Activated naive CD4-positive, alpha-beta T cell treated with anti-CD3 and anti-CD28 coated beads for 36 hours (primary cell): Measurements from ENCODE around the gene GSTO2. TPM values are rescaled to one million over a fixed set of nuclear protein-coding genes. Genes with fewer than 3 reads are reported as not detected.

Experiments used
- CTCF ChIA-PET: fragments of 350-600 bp; sonication (Branson Sonifier 250); formaldehyde crosslinking; loops from one replicate; lab custom pipeline; 2021; ENCODE audit warnings: antibody characterized with exemption; lab: Charles Lee
- DNase-seq: peaks from one replicate; pipeline ENCODE4 v3.0.0-alpha.2; 2020
- H3K27ac Mint-ChIP-seq: one replicate; pipeline ENCODE4 v1.8.0; 2021; ENCODE audit warnings: mild to moderate bottlenecking, mixed read lengths
- H3K27me3 Mint-ChIP-seq: one replicate; pipeline ENCODE4 v1.8.0; 2021; ENCODE audit warnings: low read depth, mixed read lengths
- H3K36me3 Mint-ChIP-seq: one replicate; pipeline ENCODE4 v1.8.0; 2021; ENCODE audit warnings: low read depth, mixed read lengths
- H3K4me1 Mint-ChIP-seq: one replicate; pipeline ENCODE4 v1.8.0; 2021; ENCODE audit warnings: low read depth, mixed read lengths
- H3K4me3 Mint-ChIP-seq: one replicate; pipeline ENCODE4 v1.8.0; 2021; ENCODE audit warnings: mild to moderate bottlenecking, moderate library complexity, mixed read lengths
- H3K9me3 Mint-ChIP-seq: one replicate; pipeline ENCODE4 v1.8.0; 2021; ENCODE audit warnings: mixed read lengths
- intact Hi-C: fragments of 100-400 bp; cut with micrococcal nuclease; formaldehyde crosslinking; loops from one replicate; pipeline ENCODE4 v1.15.1; 2023
- total RNA-seq, 2 experiments: library from RNA; stranded (reverse); gene quantifications; one replicate each; pipeline ENCODE4 v1.2.3, GENCODE V29; 2021

GSTO2 gene
- total RNA-seq, 2 experiments from 2014 or later, result 3.0 to 3.6 TPM

GRCh38 chr10:104273286-104273685 lies 4.3 kb downstream of the GSTO2 start:
- CTCF ChIA-PET, result interaction anchor here (0.6 to 8.9 kb wide), 18 partner anchors 8 to 269 kb away, joined by 3 to 195 read pairs (median 8); partner anchors contain the start of genes CFAP43, CFAP58 and GSTO1
- peaks cover 6% of the 10 kb centered on the region for H3K36me3 Mint-ChIP-seq
- intact Hi-C loops, result no loop called here
- no peak overlapping the region for H3K4me3 Mint-ChIP-seq
- peaks cover 9% of the 10 kb centered on the region for H3K4me1 Mint-ChIP-seq
- peaks cover 9% of the 10 kb centered on the region for H3K27me3 Mint-ChIP-seq
- H3K27ac Mint-ChIP-seq, result no peak overlapping the region
- no peaks in the 10 kb centered on the region for H3K9me3 Mint-ChIP-seq
- no peak for DNase-seq

GRCh38 chr10:104273899-104274575 lies 5.1 kb downstream of the GSTO2 start:
- Mint-ChIP-seq H3K9me3 (no peaks in the 10 kb centered on the region), H3K4me3 (peak overlapping the region; percentile 65), H3K4me1 (peaks cover 9% of the 10 kb centered on the region), H3K27me3 (peaks cover 9% of the 10 kb centered on the region), H3K36me3 (no peaks in the 10 kb centered on the region), H3K27ac (no peak overlapping the region)
- no peak for DNase-seq
- intact Hi-C loops, result loop anchor here (1.0 kb wide), 1 partner anchor 76 kb away; no protein-coding TSS in a partner anchor
- CTCF ChIA-PET, result interaction anchor here (0.6 to 8.9 kb wide), 38 partner anchors 9 to 560 kb away, joined by 3 to 195 read pairs (median 5); partner anchors contain the start of genes CFAP43, CFAP58, GSTO1 and ITPRIP

- Mint-ChIP-seq H3K27me3 (peaks cover 9% of the 10 kb centered on the region), H3K4me3 (peak overlapping the region; percentile 65), H3K36me3 (no peaks in the 10 kb centered on the region), H3K27ac (no peak overlapping the region), H3K4me1 (peaks cover 6% of the 10 kb centered on the region), H3K9me3 (no peaks in the 10 kb centered on the region)
- CTCF ChIA-PET, result interaction anchor here (0.6 to 8.9 kb wide), 43 partner anchors 10 to 561 kb away, joined by 3 to 195 read pairs (median 4); partner anchors contain the start of genes CFAP43, CFAP58, GSTO1 and ITPRIP
- DNase-seq, result peak; percentile 63
- intact Hi-C loops, result loop anchor here (1.0 kb wide), 1 partner anchor 75 kb away; no protein-coding TSS in a partner anchor
Measured at GRCh38 chr10:104274762-104275721, 6.1 kb downstream of the GSTO2 start.

- H3K4me3 Mint-ChIP-seq, result no peak overlapping the region
- no peaks in the 10 kb centered on the region for H3K36me3 Mint-ChIP-seq
- no peak for DNase-seq
- H3K4me1 Mint-ChIP-seq, result peaks cover 6% of the 10 kb centered on the region
- no peak overlapping the region for H3K27ac Mint-ChIP-seq
- CTCF ChIA-PET, result interaction anchor here (0.8 to 8.9 kb wide), 12 partner anchors 14 to 391 kb away, joined by 3 to 195 read pairs (median 26); partner anchors contain the start of genes CFAP58 and GSTO1
- peaks cover 9% of the 10 kb centered on the region for H3K27me3 Mint-ChIP-seq
- intact Hi-C loops, result no loop called here
- H3K9me3 Mint-ChIP-seq, result no peaks in the 10 kb centered on the region
Measured at GRCh38 chr10:104276192-104276591, 7.2 kb downstream of the GSTO2 start.

GRCh38 chr10:104277785-104278184 lies 8.8 kb downstream of the GSTO2 start:
- no peak for DNase-seq
- H3K4me3 Mint-ChIP-seq, result no peak overlapping the region
- peaks cover 6% of the 10 kb centered on the region for H3K4me1 Mint-ChIP-seq
- H3K27ac Mint-ChIP-seq, result no peak overlapping the region
- intact Hi-C loops, result no loop called here
- no peaks in the 10 kb centered on the region for H3K36me3 Mint-ChIP-seq
- peaks cover 9% of the 10 kb centered on the region for H3K27me3 Mint-ChIP-seq
- CTCF ChIA-PET, result interaction anchor here (0.6 to 8.9 kb wide), 3 partner anchors 12 to 90 kb away, joined by 3 to 195 read pairs (median 84); no protein-coding TSS in a partner anchor
- no peaks in the 10 kb centered on the region for H3K9me3 Mint-ChIP-seq

- Mint-ChIP-seq H3K36me3 (no peaks in the 10 kb centered on the region), H3K4me3 (no peak overlapping the region), H3K4me1 (peaks cover 2% of the 10 kb centered on the region), H3K9me3 (no peaks in the 10 kb centered on the region), H3K27me3 (peaks cover 9% of the 10 kb centered on the region), H3K27ac (no peak overlapping the region)
- intact Hi-C loops, result no loop called here
- no peak for DNase-seq
- CTCF ChIA-PET, result interaction anchor here (1.5 to 8.9 kb wide), 3 partner anchors 10 to 74 kb away, joined by 5 to 195 read pairs (median 84); partner anchors contain the start of gene CFAP58
Measured at GRCh38 chr10:104279550-104280259, 10.7 kb downstream of the GSTO2 start.

GRCh38 chr10:104281694-104282093 lies 12.7 kb downstream of the GSTO2 start:
- CTCF ChIA-PET, result interaction anchor here (1.7 to 8.9 kb wide), 3 partner anchors 8 to 69 kb away, joined by 4 to 195 read pairs (median 84); no protein-coding TSS in a partner anchor
- H3K4me1 Mint-ChIP-seq, result no peaks in the 10 kb centered on the region
- H3K27ac Mint-ChIP-seq, result no peak overlapping the region
- H3K36me3 Mint-ChIP-seq, result no peaks in the 10 kb centered on the region
- no peak for DNase-seq
- H3K27me3 Mint-ChIP-seq, result no peaks in the 10 kb centered on the region
- H3K9me3 Mint-ChIP-seq, result no peaks in the 10 kb centered on the region
- intact Hi-C loops, result no loop called here
- H3K4me3 Mint-ChIP-seq, result no peak overlapping the region

- no peaks in the 10 kb centered on the region for H3K9me3 Mint-ChIP-seq
- CTCF ChIA-PET, result interaction anchor here (0.5 to 14.9 kb wide), 3 partner anchors 8 to 661 kb away, joined by 3 to 195 read pairs (median 9); no protein-coding TSS in a partner anchor
- no peak overlapping the region for H3K27ac Mint-ChIP-seq
Measured at GRCh38 chr10:104284846-104285245, 15.9 kb downstream of the GSTO2 start.

GRCh38 chr10:104286939-104287338 lies 18.0 kb downstream of the GSTO2 start:
- Mint-ChIP-seq H3K27ac (no peak overlapping the region), H3K4me1 (peaks cover 6% of the 10 kb centered on the region), H3K27me3 (peaks cover 3% of the 10 kb centered on the region), H3K36me3 (no peaks in the 10 kb centered on the region), H3K9me3 (no peaks in the 10 kb centered on the region), H3K4me3 (no peak overlapping the region)
- CTCF ChIA-PET, result interaction anchor here (1.4 to 14.9 kb wide), 5 partner anchors 9 to 64 kb away, joined by 3 to 195 read pairs (median 5); no protein-coding TSS in a partner anchor
- no peak for DNase-seq
- intact Hi-C loops, result no loop called here

More at GRCh38 chr10:104284846-104285245, 15.9 kb downstream of the GSTO2 start:
- H3K36me3 Mint-ChIP-seq, result no peaks in the 10 kb centered on the region
- H3K4me3 Mint-ChIP-seq, result no peak overlapping the region
- no peaks in the 10 kb centered on the region for H3K27me3 Mint-ChIP-seq
- intact Hi-C loops, result no loop called here
- H3K4me1 Mint-ChIP-seq, result no peaks in the 10 kb centered on the region
- DNase-seq, result no peak

- CTCF ChIA-PET, result interaction anchor here (7.0 to 14.9 kb wide), 2 partner anchors 11 to 61 kb away, joined by 173 to 195 read pairs; no protein-coding TSS in a partner anchor
- intact Hi-C loops, result no loop called here
Measured at GRCh38 chr10:104288355-104288754, 19.4 kb downstream of the GSTO2 start.

GRCh38 chr10:104291439-104291951 lies 22.5 kb downstream of the GSTO2 start:
- Mint-ChIP-seq H3K4me1 (peaks cover 19% of the 10 kb centered on the region), H3K9me3 (no peaks in the 10 kb centered on the region), H3K27me3 (peaks cover 3% of the 10 kb centered on the region), H3K27ac (no peak overlapping the region), H3K36me3 (no peaks in the 10 kb centered on the region), H3K4me3 (peak overlapping the region; percentile 10)
- DNase-seq, result peak; percentile 93
- CTCF ChIA-PET, result interaction anchor here (0.6 to 14.9 kb wide), 23 partner anchors 8 to 449 kb away, joined by 3 to 201 read pairs (median 6); partner anchors contain the start of genes CFAP58 and ITPRIP
- intact Hi-C loops, result loop anchor here (1.0 to 5.0 kb wide), 4 partner anchors 14 to 331 kb away; no protein-coding TSS in a partner anchor

More at GRCh38 chr10:104288355-104288754, 19.4 kb downstream of the GSTO2 start:
- no peaks in the 10 kb centered on the region for H3K36me3 Mint-ChIP-seq
- no peak overlapping the region for H3K4me3 Mint-ChIP-seq
- peaks cover 3% of the 10 kb centered on the region for H3K27me3 Mint-ChIP-seq
- H3K27ac Mint-ChIP-seq, result no peak overlapping the region
- H3K9me3 Mint-ChIP-seq, result no peaks in the 10 kb centered on the region
- peaks cover 15% of the 10 kb centered on the region for H3K4me1 Mint-ChIP-seq
- DNase-seq, result no peak
